GM20000 (cell line): ENCODE results near the gene ABLIM2.

ENCODE experiments used
- DNase-seq: peaks from one replicate; pipeline ENCODE4 v3.0.0; 2012; ENCODE audit warnings: low spot score
- CTCF ChIP-seq: IDR thresholded peaks from 2 replicates; pipeline ENCODE4 v1.5.1; 2012; ENCODE audit warnings: mild to moderate bottlenecking, control low read depth; ENCODE audit errors: extremely low read depth, missing control alignments

ABLIM2 gene

DNA sequence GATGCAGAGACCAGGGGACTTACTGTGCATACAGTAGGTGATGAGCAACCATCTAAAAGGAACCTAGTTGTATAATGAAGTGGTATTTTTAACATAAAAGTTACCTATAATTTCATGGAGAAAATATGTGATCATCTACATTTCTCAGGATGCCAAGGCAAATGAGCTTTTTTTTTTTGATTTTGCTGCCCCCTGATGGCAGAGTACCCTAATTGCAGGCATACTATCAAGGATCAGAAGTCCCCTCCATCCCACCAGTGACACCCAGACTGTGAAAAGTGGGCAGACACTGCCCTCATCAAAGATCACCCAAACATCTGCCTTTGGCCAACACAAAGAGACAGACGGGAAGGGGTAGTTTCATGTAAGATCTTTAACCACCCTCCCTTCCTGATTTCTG, 9.6 kb upstream of the ABLIM2 start:
- no peak for TF ChIP-seq CTCF
- no peak for DNase-seq

DNA sequence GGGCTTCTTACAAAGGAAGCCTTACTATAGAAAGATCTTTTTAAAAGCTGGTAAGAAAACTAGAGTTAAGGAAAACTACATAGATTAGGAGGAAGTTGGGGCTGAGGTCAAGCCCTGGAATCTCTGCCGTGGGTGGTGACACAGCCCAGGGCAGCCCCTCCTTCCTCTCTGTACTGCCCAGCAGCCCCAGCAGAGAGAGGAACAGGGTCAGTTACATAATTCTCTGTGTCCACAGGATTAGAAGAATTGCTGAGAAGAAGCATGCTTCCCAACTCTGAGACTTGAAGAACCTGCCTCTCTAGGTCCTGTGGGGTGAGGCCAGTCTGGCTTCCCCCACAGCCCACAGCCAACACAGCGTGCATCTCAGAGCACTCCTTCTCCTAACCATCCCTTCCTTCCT, 9.2 kb upstream of the ABLIM2 start:
- no peak for DNase-seq

GRCh38 chr4:8167291-8167690, 8.7 kb upstream of the ABLIM2 start:
- DNase-seq, result no peak
- TF ChIP-seq CTCF, result no peak

More for the DNA sequence above, 9.2 kb upstream of the ABLIM2 start:
- no peak for TF ChIP-seq CTCF

DNA sequence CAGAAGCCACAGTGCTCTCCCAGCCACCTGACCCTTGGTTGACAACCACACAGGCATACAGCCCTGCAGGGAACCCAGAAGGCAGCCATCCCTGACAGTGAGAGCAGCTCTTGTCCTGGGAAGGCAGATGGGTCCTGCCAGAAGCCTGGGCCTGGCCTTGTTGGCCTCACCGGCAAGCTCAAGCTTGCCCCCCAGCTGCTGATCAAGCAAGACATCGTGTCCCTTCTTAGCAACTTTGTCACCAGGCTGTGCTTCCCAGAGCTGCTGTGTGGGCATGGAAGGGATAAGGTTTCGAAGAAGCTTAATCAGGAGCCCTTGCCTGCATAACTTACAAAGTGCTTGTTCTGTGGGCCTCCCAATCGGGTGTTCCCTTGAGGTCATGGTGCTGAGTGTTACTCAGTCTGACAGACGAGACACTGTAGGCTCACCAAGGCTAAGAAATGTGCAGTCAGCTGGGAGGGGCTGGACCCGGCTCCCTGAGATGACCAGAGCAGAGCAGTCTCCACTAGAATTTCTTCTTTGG, 6.8 kb upstream of the ABLIM2 start:
- no peak for TF ChIP-seq CTCF
- no peak for DNase-seq

- no peak for DNase-seq
- no peak for TF ChIP-seq CTCF
These were observed 6.1 kb upstream of the ABLIM2 start for GRCh38 chr4:8164687-8165086.

DNA sequence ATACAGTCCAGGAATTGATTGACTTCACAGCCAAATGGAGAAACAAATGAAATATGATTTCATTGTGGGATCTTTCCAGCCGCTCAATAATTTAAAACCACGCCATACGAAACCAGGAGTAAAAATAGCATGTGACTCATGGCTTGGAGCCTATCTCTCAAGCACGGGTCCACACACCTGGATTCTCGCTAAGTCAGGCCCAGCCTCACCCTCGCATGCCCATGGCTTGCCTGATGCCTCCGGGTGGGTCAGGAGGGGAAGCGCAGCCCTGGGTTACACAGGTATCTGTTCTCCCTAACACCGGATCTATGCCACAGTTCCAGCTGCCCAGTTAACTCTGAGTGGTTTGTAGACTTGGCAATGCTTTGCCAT, 5.6 kb upstream of the ABLIM2 start:
- DNase-seq, result no peak
- no peak for TF ChIP-seq CTCF

- no peak for DNase-seq
- no peak for TF ChIP-seq CTCF
These were observed 5.0 kb upstream of the ABLIM2 start for GRCh38 chr4:8163436-8164193.
